Stimulated activated naive CD4-positive, alpha-beta T cell (primary cell): ENCODE data around the gene GPR50.

ENCODE experiments used
- DNase-seq, 6 experiments: peaks; one replicate each; lab custom pipeline; 2025; lab: John Stamatoyannopoulos, UW

The GPR50 gene

DNA sequence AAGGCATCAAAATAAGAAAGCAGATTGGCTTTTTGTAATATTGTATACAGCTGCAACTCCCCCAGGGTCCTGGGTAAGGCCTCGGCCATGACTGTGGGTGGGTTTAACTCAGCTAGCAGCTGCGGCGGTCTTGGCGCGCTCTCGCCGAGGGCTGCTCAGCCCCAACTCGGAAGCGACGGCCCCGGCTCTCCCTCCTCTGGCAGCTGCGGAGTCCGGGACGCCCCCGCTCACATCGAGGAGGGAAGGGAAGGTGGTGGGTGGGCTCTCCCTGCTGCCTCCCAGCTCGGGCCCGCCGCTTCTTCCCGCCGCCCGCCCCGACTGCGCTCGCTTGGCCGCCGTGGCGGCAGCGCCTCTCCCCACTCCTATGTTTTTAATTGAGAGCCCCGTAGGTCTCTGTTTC lies 51.2 kb downstream of the GPR50 start:
- no peak for DNase-seq

- DNase-seq = no peak
These were observed 52.6 kb downstream of the GPR50 start for GRCh38 chrX:151228935-151229334.
